Progenitor cell of endocrine pancreas (in vitro differentiated cells): ENCODE measurements around the gene FOXP2. TPM values are rescaled to one million over a fixed set of nuclear protein-coding genes. Genes with fewer than 3 reads are reported as not detected.

Experiments used
- microRNA-seq: library from miRNA; unstranded; fragments of <30 nt; microRNA quantifications from one replicate; pipeline ENCODE4 v1.1.0, GENCODE V29; 2020; ENCODE audit warnings: borderline number of aligned reads; ENCODE audit not compliant: unreplicated experiment
- total RNA-seq: library from RNA; stranded (reverse); gene quantifications from 2 replicates; pipeline ENCODE4 v1.2.1, GENCODE V29; 2021

Gene FOXP2
- total RNA-seq, 1 donor from 2014 or later, result 5.8 TPM

Small RNAs within 50 kb of the gene (microRNA-seq; reads per million reads assigned to microRNA genes)
- not detected for gene MIR3666
